Psoas muscle (tissue), 8 donors: ENCODE measurements around the gene HDGF. TPM values are rescaled to one million over a fixed set of nuclear protein-coding genes. Genes with fewer than 3 reads are reported as not detected.

Experiments
- ATAC-seq, 4 donors: fragments of 200-7000 bp; cut with Tn5 transposase; one replicate each; pipeline ENCODE4 v1.9.1; 2020; ENCODE audit warnings: moderate library complexity in 3 of 4, mild to moderate bottlenecking in 2 of 4
- DNase-seq, 2 donors: peaks; one replicate each; pipeline ENCODE4 v3.0.0-alpha.2; 2020
- H3K27ac ChIP-seq: fragments of 200-600 bp; one replicate; pipeline ENCODE4 v1.8.0; 2022
- H3K27me3 ChIP-seq, 3 donors: fragments of 200-600 bp in 1 of 3; one replicate each; pipeline versions ENCODE4 v1.6.1 to v1.8.0; 2013 to 2022; ENCODE audit warnings: low read length in 2 of 3, mild to moderate bottlenecking in 2 of 3, moderate library complexity in 1 of 3; ENCODE audit not compliant: insufficient read depth in 3 of 3
- H3K36me3 ChIP-seq, 2 donors: fragments of 200-600 bp in 1 of 2; one replicate each; pipeline versions ENCODE4 v1.6.1 to v1.8.0; 2013 to 2022; ENCODE audit warnings: low read depth in 1 of 2, mild to moderate bottlenecking in 1 of 2, moderate library complexity in 1 of 2; ENCODE audit not compliant: insufficient read depth in 1 of 2
- H3K4me1 ChIP-seq: fragments of 200-600 bp; one replicate; pipeline ENCODE4 v1.8.0; 2022
- H3K4me3 ChIP-seq: fragments of 200-600 bp; one replicate; pipeline ENCODE4 v1.8.0; 2022; ENCODE audit warnings: mild to moderate bottlenecking
- H3K9me3 ChIP-seq: fragments of 200-600 bp; one replicate; pipeline ENCODE4 v1.8.0; 2022
- CTCF ChIP-seq: fragments of 200-600 bp; IDR thresholded peaks from one replicate; pipeline ENCODE4 v1.8.0; 2022; ENCODE audit warnings: antibody characterized with exemption
- WGBS, 3 donors: extraction: QIAGEN DNeasy Blood & Tissue Kit; methylation state at CpG; one replicate each; pipeline versions ENCODE4 v1.1.6 to v1.1.7; 2013; 5-methylcytosine and 5-hydroxymethylcytosine counted together
- intact Hi-C, 2 donors: fragments of 100-400 bp; cut with DNase I; formaldehyde crosslinking; loops; one replicate each; pipeline versions ENCODE4 v1.11.0 to v1.14.2; 2022
- polyA plus RNA-seq, 3 donors: library from polyadenylated mRNA; stranded (reverse); fragments of 200-250 nt; gene quantifications; one replicate each; pipeline ENCODE4 v1.2.3, GENCODE V29; 2013
- total RNA-seq, 4 donors: library from RNA; stranded (reverse); fragmentation: NEBNext Ultra II Directional in 2 of 4; extraction: Animal tissue kit (Norgen Biotek cat#: 25700) in 2 of 4; gene quantifications; one replicate each; pipeline versions ENCODE4 v1.2.1 to v1.2.4, GENCODE V29; 2021 to 2023
- donor health status: healthy with polysubstance abuse.
- donor health status: DM: no; HTN: no; CAD: no; lungs with moderate emphysema.
- donor health status: Bipolar disorder and iron deficiency.
- donor health status: healthy.
- donor health status: DM: yes; HTN: yes; CAD: no.
- donor health status: DM: no; HTN: no; CAD: no.
- donor health status: DM: no; HTN: no; CAD: no.
- donor health status: DM: yes; HTN: yes; CAD: no.

Gene HDGF
- total and polyA plus RNA-seq, 7 donors: 161 to 367 (median 198) TPM

- DNase-seq (peak; percentile 69 to 78), ATAC-seq (peak; percentile 19 to 53 (median 25))
- Histone ChIP-seq H3K4me3 (peak overlapping the region; percentile 62), H3K27me3 (peaks cover 0 to 43% (median 16%) of the 10 kb centered on the region in 3 donors), H3K36me3 (no peaks in the 10 kb centered on the region), H3K9me3 (no peaks in the 10 kb centered on the region), H3K27ac (no peak overlapping the region), H3K4me1 (peaks cover 22% of the 10 kb centered on the region)
- intact Hi-C loops: no loop called here
- TF ChIP-seq CTCF: no peak
- WGBS, 3 donors: 4 to 8% (median 5%) methylated on average over 23 to 29 of the region's 29 CpGs
These were observed 44.6 kb downstream of the HDGF start for GRCh38 chr1:156706657-156707416.

GRCh38 chr1:156705918-156706656 is 45.4 kb downstream of the HDGF start:
- intact Hi-C loops: no loop called here
- Histone ChIP-seq H3K4me3 (peak overlapping the region; percentile 62), H3K4me1 (peaks cover 22% of the 10 kb centered on the region), H3K27ac (no peak overlapping the region), H3K36me3 (no peaks in the 10 kb centered on the region), H3K9me3 (no peaks in the 10 kb centered on the region), H3K27me3 (peaks cover 0 to 51% (median 16%) of the 10 kb centered on the region in 3 donors)
- DNase-seq (peak; percentile 68 to 76), ATAC-seq (peak; percentile 50 to 75 (median 60))
- 1% methylated on average over 43 to 45 of the region's 45 CpGs for WGBS, 3 donors
- peak; percentile 71 for TF ChIP-seq CTCF

- Histone ChIP-seq H3K4me1 (peaks cover 22% of the 10 kb centered on the region), H3K9me3 (no peaks in the 10 kb centered on the region), H3K27me3 (peaks cover 0 to 58% (median 21%) of the 10 kb centered on the region in 3 donors), H3K4me3 (peak within 1 kb of the TSS; percentile 62), H3K36me3 (no peaks in the 10 kb centered on the region), H3K27ac (no peak within 1 kb of the TSS)
- 0 to 2% (median 0%) methylated on average over 41 to 42 of the region's 42 CpGs for WGBS, 3 donors
- intact Hi-C loops: no loop called here
- no peak for TF ChIP-seq CTCF
- DNase-seq (peak; percentile 30 to 57), ATAC-seq (peak; percentile 4 to 22 (median 18))
These were observed 46.1 kb downstream of the HDGF start, which contains the start of gene CRABP2 for GRCh38 chr1:156705321-156705917. TSS of gene CRABP2 (minus strand) at chr1:156705583. CDS start at chr1:156705446, 137 bp downstream.

GRCh38 chr1:156704930-156705320 is 46.5 kb downstream of the HDGF start:
- intact Hi-C loops: no loop called here
- no peaks in the 10 kb centered on the region for H3K36me3 ChIP-seq
- H3K4me1 ChIP-seq: peaks cover 22% of the 10 kb centered on the region
- no peaks in the 10 kb centered on the region for H3K9me3 ChIP-seq
- WGBS, 3 donors: 1 to 2% (median 2%) methylated on average over 22 to 29 of the region's 29 CpGs
- peak; percentile 82 for DNase-seq
- peak overlapping the region; percentile 62 for H3K4me3 ChIP-seq
- no peak overlapping the region for H3K27ac ChIP-seq
- peaks cover 0 to 61% (median 23%) of the 10 kb centered on the region in 3 donors for H3K27me3 ChIP-seq
- TF ChIP-seq CTCF: no peak
- peak; percentile 61 to 68 (median 63) for ATAC-seq
